ENCODE results near the gene TRIM8. TPM values are rescaled to one million over a fixed set of nuclear protein-coding genes. Genes with fewer than 3 reads are reported as not detected.

Gene TRIM8
- total and polyA plus RNA-seq, 2 of the 8 experiments (the other 6 are each of a cell fraction or from before 2014, with no cell fraction given) = 24.9 to 38.8 TPM

- H4K5ac ChIP-seq (ENCODE audit: insufficient read length, low read depth, low read length) = peak overlapping the region; percentile 94
- H3K27ac ChIP-seq (ENCODE audit: low read depth, low read length) = peak overlapping the region; percentile 99
- no peak for TF ChIP-seq USF2 (IDR thresholded peaks at IDR 0.05; ENCODE audit: low read length)
- TF ChIP-seq KDM5A (IDR thresholded peaks at IDR 0.05; ENCODE audit: low read length) = no peak
- TF ChIP-seq JUN (IDR thresholded peaks at IDR 0.05; ENCODE audit: low read depth, low read length) = no peak
- TF ChIP-seq POLR2A (IDR thresholded peaks at IDR 0.05; ENCODE audit: control extremely low read depth in 1 of 2, low read depth in 2 of 2, low read length in 2 of 2) = no peak; a peak in 1 of 3 replicates
- TF ChIP-seq EZH2 (IDR thresholded peaks at IDR 0.05; ENCODE audit: low read depth, low read length, severe bottlenecking) = no peak
- TF ChIP-seq BRCA1 (IDR thresholded peaks at IDR 0.05; ENCODE audit: low read depth, low read length) = no peak
- no peak for TF ChIP-seq TAF7 (optimal IDR thresholded peaks at IDR 0.05; ENCODE audit: borderline replicate concordance, low read depth, low read length)
- no peak for TF ChIP-seq CHD2 (IDR thresholded peaks at IDR 0.05; ENCODE audit: low read length)
- peak overlapping the region; percentile 45 to 56 for H3K4me2 ChIP-seq (ENCODE audit: insufficient read depth in 1 of 2, low read depth in 2 of 2, low read length in 2 of 2)
- H3K23me2 ChIP-seq (ENCODE audit: low read depth, low read length) = no peaks in the 10 kb centered on the region; the same call in none of the 2 replicates
- H2BK120ac ChIP-seq (replicated peaks; ENCODE audit: low read depth, low read length) = peak overlapping the region; percentile 93
- peak overlapping the region; percentile 99 for H3K18ac ChIP-seq (ENCODE audit: extremely low read depth, low read length)
- WGBS, 2 experiments (ENCODE audit: extremely low coverage in 1 of 2, insufficient coverage in 1 of 2, insufficient read length in 1 of 2, insufficient replicate concordance in 2 of 2, low coverage in 1 of 2, low lambda C conversion rate in 2 of 2, missing lambda C conversion rate in 1 of 2) = 68% methylated on average over 12 of the region's 12 CpGs; no CpG with 5 or more reads in 1 of the 2 experiments
- ChIA-PET POLR2A (ENCODE audit: partially characterized antibody) (interaction anchor here (0.9 to 5.6 kb wide), 12 partner anchors 8 to 207 kb away, joined by 3 to 51 read pairs (median 4); partner anchors contain the start of genes FBXL15 and TRIM8), CTCF (ENCODE audit: partially characterized antibody) (interaction anchor here (0.5 to 14.3 kb wide), 10 partner anchors 12 to 228 kb away, joined by 3 to 160 read pairs (median 6); partner anchors contain the start of gene TRIM8)
- no peaks in the 10 kb centered on the region for H4K20me1 ChIP-seq (replicated peaks in 1 of 2; ENCODE audit: control insufficient read depth in 1 of 2, insufficient read depth in 2 of 2, low read length in 2 of 2)
- no peaks in the 10 kb centered on the region for H3K27me3 ChIP-seq (replicated peaks in 1 of 4; ENCODE audit: control insufficient read depth in 3 of 4, extremely low read depth in 1 of 4, insufficient read depth in 3 of 4, low read length in 3 of 4)
- peaks cover 26 to 51% (median 41%) of the 10 kb centered on the region in 4 experiments for H3K4me1 ChIP-seq (replicated peaks in 1 of 4; ENCODE audit: control insufficient read depth in 3 of 4, insufficient read depth in 4 of 4, low read length in 3 of 4)
- peak overlapping the region; percentile 96 for H2BK5ac ChIP-seq (ENCODE audit: low read depth, low read length)
- H3K79me1 ChIP-seq (ENCODE audit: low read depth, low read length) = no peaks in the 10 kb centered on the region
- H3K79me2 ChIP-seq (ENCODE audit: control insufficient read depth in 1 of 2, insufficient read depth in 2 of 2, low read length in 2 of 2) = no peaks in the 10 kb centered on the region
- H2BK12ac ChIP-seq (ENCODE audit: low read depth, low read length) = peak overlapping the region; percentile 99
- H3K4ac ChIP-seq (replicated peaks; ENCODE audit: insufficient read length, low read depth, low read length) = peak overlapping the region; percentile 98
- peak overlapping the region in 3 of 4 experiments; percentile 12 to 32 (median 29); a peak in 4 of 8 replicates for H3K4me3 ChIP-seq (ENCODE audit: extremely low read depth in 1 of 4, insufficient read depth in 2 of 4, low read depth in 3 of 4, low read length in 4 of 4)
- no peaks in the 10 kb centered on the region for H3K9me3 ChIP-seq (ENCODE audit: insufficient read depth in 2 of 2, low read depth in 1 of 2, low read length in 1 of 2)
- peak overlapping the region; percentile 94 for H4K91ac ChIP-seq (replicated peaks; ENCODE audit: insufficient read length, low read length)
- peak overlapping the region in 3 of 4 experiments; percentile 3 to 88 (median 84); a peak in 5 of 7 replicates for H3K9ac ChIP-seq (replicated peaks in 1 of 4; ENCODE audit: extremely low read depth in 1 of 4, low read depth in 3 of 4, low read length in 3 of 4)
- FAIRE-seq (no peak), DNase-seq (ENCODE audit: low read depth in 1 of 2, low spot score in 2 of 2) (peak in 1 of 2 experiments; percentile 71)
- no peak overlapping the region for H3K14ac ChIP-seq (ENCODE audit: insufficient read length)
- peak overlapping the region; percentile 99 for H2AK5ac ChIP-seq (ENCODE audit: low read depth, low read length)
- peak overlapping the region; percentile 100 for H2BK15ac ChIP-seq (ENCODE audit: low read length)
- H4K8ac ChIP-seq (ENCODE audit: extremely low read depth, insufficient read depth, low read length) = peak overlapping the region; percentile 60; the same call in 1 of the 2 replicates
- H2BK20ac ChIP-seq (ENCODE audit: low read length) = peak overlapping the region; percentile 99
- no peak overlapping the region for H3K23ac ChIP-seq (ENCODE audit: insufficient read length)
- H3K36me3 ChIP-seq (ENCODE audit: control insufficient read depth in 2 of 4, insufficient read depth in 4 of 4, low read length in 3 of 4) = no peaks in the 10 kb centered on the region; a peak in 1 of 8 replicates
- H3K56ac ChIP-seq (replicated peaks; ENCODE audit: insufficient read length, low read depth, low read length) = peak overlapping the region; percentile 80
- H2AFZ ChIP-seq (ENCODE audit: low read length) = no peak overlapping the region
These were observed 17.0 kb upstream of the TRIM8 start for GRCh38 chr10:102627291-102627735.
